ENCODE measurements around the gene ASXL1.
A peak's percentile ranks its signal among the peaks of the same experiment; 100 is the strongest.
"Not testable (repeated sequence)": the region's sequence is repeated elsewhere in the genome, so short reads cannot be mapped to it uniquely, and the experiment has no call there.

Gene ASXL1

DNA sequence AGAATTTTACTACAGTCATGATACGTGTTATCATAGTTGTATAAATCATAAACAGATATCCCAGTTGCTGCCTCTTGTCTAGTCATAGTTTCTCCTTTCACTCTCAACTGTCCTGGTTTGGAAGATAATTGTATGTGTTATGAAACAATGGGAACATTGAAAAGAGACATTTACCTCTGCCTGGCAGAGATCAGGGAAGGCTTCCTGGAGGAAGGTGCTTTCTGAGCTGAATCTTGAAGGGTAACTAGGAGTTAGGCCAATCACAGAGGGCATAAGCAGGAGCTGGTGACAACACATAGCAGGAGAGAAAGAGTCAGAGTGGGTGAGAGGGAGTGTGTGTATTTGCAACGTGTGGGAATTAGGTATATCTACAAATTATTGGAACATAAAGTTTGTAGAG lies 5.4 kb downstream of the ASXL1 start:
- no peak for DNase-seq

DNA sequence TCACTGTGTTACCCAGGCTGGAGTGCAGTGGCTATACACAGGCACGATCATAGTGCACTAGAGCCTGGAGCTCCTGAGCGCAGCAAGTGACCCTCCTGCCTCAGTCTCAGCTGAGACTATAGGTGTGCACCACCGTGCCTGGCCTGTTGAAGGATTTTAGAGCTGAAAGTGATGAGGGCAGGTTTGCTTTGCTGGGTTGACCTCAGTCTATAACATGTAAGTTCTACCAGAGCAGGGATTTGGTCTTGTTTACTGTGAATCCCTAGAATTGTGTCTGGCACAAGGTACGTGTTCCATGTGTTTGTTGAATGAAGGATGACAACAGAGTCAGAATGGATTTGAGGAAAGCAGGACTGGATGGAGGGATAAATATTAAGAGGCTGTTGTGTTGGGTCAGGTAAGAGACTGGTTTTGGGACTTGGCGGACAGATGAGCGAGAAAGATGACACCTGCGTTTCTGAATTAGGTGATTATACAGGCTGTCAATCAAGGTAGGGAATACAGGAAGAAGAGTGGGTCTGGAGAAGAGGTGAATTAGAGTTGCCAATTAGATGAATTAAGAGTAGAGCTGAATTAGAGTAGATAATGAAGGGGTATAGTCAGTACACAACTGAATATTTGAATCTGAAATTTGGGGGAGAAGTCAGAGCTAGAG lies 6.5 kb downstream of the ASXL1 start:
- DNase-seq: no peak

GRCh38 chr20:32365564-32365963 lies 7.4 kb downstream of the ASXL1 start:
- no peak for DNase-seq

DNA sequence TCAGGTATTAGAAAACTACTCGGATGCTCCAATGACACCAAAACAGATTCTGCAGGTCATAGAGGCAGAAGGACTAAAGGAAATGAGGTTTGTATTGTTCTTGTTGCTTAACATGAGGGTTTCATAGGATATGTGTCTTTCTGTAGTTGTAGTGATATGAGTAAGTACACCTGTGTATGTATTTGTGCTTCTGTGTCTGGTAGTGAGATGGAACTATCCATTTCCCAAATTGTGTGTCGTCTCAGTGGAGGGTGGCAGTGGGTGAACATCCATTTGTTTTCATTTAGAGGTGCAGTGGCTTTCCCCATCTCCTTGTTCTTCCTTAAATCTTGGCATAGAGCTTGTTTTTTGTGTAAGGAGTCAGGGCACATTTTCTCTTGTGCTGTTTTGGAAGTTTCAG lies 8.2 kb downstream of the ASXL1 start:
- DNase-seq: no peak

DNA sequence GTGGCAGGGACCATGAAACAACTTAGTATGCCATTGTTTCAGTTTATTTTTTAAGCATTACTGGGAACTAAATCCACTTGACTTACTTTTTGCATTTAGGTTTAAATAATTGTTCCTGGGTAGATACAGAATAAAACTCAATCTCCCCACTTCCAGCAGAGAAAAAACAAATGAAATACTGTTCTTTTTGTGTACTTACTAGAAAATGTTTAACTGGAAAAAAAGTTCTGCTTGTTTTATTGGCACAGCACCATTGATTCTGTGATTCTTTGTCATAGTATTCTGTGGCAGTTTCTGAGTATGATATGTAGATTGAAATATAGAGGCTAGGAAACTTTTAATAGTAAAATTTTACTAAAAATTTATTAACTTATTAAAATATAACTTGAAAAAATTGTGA lies 10.2 kb downstream of the ASXL1 start:
- DNase-seq: no peak

DNA sequence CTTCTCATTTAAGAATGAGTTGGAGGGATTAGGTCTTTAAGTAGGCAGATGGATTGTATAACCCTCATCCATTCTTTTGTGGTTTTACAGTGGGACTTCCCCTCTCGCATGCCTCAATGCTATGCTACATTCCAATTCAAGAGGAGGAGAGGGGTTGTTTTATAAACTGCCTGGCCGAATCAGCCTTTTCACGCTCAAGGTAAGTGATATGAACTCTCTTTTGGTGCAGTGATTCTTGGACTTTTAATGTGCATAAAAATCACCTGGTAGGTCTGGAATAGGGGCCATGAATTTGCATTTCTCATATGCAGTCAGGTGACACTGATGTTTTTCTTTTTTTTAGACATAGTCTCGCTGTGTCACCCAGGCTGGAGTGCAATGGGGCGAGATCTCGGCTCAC lies 10.8 kb downstream of the ASXL1 start:
- DNase-seq: no peak

- DNase-seq: no peak
Measured at GRCh38 chr20:32370897-32371296, 12.8 kb downstream of the ASXL1 start.

- no peak for DNase-seq
Measured at GRCh38 chr20:32378461-32378860, 20.3 kb downstream of the ASXL1 start.

DNA sequence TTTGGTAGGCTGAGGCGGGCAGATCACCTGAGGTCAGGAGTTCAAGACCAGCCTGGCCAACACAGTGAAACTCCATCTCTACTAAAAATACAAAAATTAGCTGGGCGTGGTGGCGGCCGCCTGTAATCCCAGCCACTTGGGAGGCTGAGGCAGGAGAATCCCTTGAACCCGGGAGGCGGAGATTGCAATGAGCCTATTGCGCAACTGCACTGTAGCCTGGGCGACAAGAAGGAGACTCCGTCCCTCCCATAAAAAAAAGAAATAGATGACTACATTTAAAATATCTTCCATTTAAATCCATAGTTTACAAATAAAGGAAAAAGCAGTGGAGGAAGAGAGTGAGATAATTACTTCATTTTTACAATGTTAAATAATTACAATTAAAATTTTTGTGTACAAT lies 21.9 kb downstream of the ASXL1 start:
- DNase-seq: not testable (repeated sequence)

GRCh38 chr20:32380745-32381144 lies 22.6 kb downstream of the ASXL1 start:
- DNase-seq: no peak

- peak in 1 of 2 experiments; percentile 10 for DNase-seq
Measured at GRCh38 chr20:32382102-32382950, 24.2 kb downstream of the ASXL1 start.

- DNase-seq: not testable (repeated sequence)
Measured at GRCh38 chr20:32383441-32383840, 25.3 kb downstream of the ASXL1 start.

DNA sequence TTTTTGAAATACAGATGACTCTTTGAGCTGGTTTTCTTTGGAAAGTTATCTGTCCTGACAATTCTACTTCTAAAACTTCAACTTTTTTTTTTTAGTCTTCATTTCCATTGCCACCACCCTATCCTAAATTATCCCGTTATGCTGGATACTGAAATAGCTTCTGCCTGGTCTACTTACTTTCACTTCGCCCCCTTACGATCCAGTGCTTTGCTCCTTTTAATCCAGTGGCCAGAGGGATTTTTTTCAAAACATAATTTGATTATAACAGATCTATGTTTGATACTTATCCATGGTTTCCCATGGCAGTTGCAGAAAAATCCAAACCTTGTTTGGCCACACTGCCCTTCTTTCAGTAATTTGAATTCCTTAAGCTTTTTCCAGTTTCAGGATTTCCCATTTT lies 27.4 kb downstream of the ASXL1 start:
- no peak for DNase-seq

DNA sequence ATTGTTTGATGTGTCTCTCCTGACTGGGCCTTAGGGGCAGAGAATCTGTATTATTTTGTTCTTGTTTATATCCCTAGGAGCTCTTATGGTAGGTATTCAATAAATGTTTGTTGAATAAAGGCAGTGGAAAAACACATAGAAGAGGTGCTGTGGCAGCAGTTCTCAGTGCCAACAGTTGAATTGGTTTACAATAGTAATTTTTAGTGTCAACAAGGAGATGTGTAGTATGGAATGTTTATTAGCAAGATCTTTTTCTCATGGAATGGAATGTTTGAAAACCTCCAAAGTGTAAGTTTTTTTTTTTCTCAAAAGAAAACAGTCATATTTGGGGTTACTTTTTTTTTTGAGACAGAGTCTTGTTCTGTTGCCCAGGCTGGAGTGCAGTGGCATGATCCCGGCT lies 28.0 kb downstream of the ASXL1 start:
- DNase-seq: no peak

- no peak for DNase-seq
Measured at GRCh38 chr20:32387252-32387651, 29.1 kb downstream of the ASXL1 start.

DNA sequence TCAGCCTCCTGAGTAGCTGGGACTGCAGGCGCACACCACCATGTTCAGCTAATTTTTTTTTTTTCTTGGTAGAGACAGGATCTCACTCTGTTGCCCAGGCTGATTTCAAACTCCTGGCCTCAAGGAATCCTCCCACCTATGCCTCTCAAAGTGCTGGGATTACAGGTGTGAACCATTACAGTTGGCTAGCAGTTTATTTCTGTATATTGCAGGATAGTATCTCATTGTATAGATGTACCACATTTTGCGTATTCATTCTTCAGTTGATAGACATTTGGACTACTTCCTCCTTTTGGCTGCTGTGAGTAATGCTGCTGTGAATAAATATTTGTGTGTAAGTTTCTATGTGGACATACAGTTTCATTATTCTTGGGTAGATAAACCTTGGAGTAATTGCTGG lies 32.9 kb downstream of the ASXL1 start:
- no peak for DNase-seq

DNA sequence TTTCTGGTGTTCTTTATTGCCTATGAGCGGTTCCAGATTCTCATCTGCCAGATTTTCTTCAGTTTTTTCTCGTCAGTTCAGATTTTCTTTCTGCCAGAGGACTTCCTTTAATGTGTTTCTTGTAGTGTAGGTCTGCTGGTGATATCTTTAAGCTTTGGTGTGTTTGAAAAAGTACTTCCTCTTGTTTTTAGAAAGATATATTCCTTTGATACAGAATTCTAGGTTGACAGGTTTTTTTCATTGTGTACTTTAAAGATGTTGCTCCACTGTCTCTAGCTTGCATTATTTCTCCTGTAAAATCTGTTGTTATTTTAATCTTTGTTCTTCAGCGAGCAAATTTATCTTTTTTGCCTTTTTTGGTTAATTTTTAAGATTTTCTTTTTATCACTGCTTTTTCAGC lies 36.9 kb downstream of the ASXL1 start:
- no peak for DNase-seq

DNA sequence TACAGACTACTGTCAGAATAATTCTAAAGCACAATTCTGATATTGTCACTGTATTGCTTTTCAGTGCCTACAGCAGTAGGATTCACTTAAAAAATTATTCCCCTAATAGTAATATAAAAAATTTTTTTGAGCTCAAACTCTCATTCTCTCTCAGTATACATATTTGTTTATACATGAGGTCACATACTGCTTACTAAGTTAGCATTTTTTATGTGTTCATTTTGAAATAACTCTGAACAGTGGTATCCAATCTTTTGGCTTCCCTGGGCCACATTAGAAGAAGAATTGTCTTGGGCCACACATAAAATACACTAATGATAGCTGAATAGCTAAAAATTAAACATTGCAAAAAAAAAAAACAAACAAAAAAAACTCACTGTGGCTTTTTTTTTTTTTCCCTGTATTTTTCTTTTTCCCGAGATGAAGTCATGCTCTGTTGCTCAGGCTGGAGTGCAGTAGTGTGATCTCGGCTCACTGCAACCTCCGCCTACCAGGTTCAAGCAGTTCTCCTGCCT lies 38.6 kb downstream of the ASXL1 start:
- DNase-seq: no peak

GRCh38 chr20:32397567-32398084 lies 39.5 kb downstream of the ASXL1 start:
- no peak for DNase-seq

DNA sequence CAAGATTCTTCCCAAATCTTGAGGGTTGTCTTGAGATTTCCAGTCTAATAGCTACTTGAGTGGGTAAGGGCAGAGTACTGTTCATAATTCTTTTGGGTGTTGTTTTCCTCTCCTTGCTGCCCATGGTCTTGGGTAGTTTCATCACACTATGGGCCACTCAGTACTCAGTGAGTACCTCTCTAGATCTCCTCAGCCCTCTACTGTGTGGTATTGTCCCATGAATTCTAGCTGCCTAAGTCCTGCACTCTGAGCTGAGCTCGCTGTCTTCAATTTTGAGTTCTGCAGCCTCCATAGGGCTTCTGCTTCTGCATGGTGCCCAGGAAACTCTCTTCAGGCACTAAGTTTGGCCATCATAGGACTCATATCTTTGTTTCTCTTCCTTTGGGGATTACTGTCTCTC lies 42.3 kb downstream of the ASXL1 start:
- DNase-seq: no peak

- no peak for DNase-seq
Measured at GRCh38 chr20:32404017-32404416, 45.9 kb downstream of the ASXL1 start.

GRCh38 chr20:32406701-32407100 lies 48.6 kb downstream of the ASXL1 start:
- no peak for DNase-seq

DNA sequence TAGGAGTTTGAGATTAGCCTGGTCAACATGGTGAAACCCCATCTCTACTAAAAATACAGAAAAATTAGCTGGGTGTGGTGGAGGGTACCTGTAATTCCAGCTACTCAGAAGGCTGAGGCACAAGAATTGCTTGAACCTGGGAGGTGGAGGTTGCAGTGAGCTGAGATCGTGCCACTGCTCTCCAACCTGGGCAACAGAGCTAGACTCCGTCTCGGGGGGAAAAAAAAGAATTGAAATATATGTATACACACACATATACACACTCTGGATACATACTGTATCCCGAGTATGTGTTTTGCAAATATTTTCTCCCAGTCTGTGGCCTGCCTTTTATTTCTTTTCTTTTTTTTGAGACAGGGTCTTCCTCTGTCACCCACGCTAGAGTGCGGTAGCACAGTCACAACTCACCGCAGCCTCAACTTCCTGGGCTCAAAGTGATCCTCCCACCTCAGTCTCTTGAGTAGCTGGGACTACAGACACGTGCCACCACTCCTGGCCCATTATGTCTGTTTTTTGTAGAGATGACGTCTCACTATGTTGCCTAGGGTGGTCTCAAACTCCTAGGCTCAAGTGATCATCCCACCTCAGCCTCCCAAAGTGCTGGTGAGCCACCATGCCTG lies 49.1 kb downstream of the ASXL1 start:
- DNase-seq: not testable (repeated sequence)

All from cerebellar nuclear complex (tissue), 1 donor.